GM12874 (cell line): Measurements from ENCODE around the gene KPNA4.

Source experiments
- TF ChIP-seq, protein P1 (sequence below): IDR thresholded peaks from 2 replicates; pipeline ENCODE4 v1.5.1; 2011; ENCODE audit warnings: low read depth, mild to moderate bottlenecking, control low read depth, low read length, moderate library complexity; ENCODE audit not compliant: insufficient read depth

KPNA4 gene, protein sequence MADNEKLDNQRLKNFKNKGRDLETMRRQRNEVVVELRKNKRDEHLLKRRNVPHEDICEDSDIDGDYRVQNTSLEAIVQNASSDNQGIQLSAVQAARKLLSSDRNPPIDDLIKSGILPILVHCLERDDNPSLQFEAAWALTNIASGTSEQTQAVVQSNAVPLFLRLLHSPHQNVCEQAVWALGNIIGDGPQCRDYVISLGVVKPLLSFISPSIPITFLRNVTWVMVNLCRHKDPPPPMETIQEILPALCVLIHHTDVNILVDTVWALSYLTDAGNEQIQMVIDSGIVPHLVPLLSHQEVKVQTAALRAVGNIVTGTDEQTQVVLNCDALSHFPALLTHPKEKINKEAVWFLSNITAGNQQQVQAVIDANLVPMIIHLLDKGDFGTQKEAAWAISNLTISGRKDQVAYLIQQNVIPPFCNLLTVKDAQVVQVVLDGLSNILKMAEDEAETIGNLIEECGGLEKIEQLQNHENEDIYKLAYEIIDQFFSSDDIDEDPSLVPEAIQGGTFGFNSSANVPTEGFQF

DNA sequence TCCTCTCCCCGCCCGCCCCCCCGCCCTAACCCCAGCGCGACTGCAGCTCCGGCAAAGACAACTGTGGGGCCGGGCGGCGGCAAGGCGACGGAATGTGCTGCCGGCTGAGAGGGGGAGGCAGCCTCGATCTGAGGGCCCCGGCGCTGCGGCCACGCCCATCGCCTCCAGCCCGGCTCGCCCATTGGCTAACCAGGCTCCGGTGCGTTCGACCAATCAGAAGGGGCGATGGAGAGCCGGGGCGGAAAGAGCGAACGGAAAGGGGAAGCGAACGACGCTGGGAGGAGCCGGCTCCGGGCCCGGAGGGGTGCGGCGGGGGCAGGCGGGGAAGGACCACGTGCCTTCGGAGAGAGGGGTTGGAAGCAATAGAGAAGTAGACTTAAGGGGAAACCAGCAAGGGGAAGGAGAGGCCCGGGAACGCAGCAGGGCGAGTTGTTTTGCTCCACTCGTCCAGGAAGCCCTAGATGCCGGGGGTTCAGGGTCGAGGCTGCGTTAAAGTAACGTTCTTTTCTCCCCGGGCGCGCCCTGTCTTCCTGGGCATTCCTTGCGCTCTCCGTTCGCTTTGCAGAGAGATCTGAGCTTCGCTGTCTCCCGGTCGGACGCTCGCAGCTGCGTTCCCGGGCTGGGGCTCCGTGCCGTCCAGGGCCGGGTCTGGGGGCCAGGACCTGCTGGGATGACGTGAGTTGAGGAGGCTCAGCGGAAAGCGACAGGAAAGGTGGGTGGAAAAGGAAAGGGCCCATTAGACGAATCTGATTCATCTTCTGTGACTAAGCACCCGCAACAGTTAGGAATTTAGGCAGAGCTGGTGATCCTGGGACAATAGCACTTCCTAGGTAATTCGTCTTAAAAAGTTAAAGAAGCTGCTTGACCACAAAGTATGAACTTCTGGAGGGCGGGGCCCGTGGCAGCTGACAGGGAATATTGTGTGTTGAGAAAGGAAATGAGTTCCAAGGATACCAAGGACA lies at the start of gene KPNA4:
TSS of gene KPNA4 (minus strand) at position 130 of the 962 bp plus-strand sequence. CDS start 289 bp downstream, outside the sequence.
- TF ChIP-seq, protein P1, sequence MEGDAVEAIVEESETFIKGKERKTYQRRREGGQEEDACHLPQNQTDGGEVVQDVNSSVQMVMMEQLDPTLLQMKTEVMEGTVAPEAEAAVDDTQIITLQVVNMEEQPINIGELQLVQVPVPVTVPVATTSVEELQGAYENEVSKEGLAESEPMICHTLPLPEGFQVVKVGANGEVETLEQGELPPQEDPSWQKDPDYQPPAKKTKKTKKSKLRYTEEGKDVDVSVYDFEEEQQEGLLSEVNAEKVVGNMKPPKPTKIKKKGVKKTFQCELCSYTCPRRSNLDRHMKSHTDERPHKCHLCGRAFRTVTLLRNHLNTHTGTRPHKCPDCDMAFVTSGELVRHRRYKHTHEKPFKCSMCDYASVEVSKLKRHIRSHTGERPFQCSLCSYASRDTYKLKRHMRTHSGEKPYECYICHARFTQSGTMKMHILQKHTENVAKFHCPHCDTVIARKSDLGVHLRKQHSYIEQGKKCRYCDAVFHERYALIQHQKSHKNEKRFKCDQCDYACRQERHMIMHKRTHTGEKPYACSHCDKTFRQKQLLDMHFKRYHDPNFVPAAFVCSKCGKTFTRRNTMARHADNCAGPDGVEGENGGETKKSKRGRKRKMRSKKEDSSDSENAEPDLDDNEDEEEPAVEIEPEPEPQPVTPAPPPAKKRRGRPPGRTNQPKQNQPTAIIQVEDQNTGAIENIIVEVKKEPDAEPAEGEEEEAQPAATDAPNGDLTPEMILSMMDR, result no peak

DNA sequence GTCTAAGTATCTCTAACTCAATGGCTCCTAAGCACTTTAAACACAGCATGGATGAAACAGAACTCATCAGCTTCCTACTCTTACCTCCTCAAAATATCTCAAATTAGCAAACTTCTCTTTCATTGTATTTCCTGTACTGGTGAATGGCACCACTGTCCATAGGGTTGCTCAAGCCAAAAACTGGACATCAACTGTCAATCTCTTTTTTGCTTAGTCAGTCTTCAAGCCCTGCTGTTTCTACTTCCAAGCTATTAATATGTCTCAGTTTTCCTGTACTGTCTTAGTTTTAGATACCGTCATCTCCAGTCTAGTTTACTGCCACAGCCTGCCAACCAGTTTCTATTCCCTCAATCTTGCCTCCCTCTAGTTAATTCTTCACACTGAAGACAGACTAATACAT lies 48.3 kb upstream of the KPNA4 start:
- TF ChIP-seq, protein P1, result no peak

DNA sequence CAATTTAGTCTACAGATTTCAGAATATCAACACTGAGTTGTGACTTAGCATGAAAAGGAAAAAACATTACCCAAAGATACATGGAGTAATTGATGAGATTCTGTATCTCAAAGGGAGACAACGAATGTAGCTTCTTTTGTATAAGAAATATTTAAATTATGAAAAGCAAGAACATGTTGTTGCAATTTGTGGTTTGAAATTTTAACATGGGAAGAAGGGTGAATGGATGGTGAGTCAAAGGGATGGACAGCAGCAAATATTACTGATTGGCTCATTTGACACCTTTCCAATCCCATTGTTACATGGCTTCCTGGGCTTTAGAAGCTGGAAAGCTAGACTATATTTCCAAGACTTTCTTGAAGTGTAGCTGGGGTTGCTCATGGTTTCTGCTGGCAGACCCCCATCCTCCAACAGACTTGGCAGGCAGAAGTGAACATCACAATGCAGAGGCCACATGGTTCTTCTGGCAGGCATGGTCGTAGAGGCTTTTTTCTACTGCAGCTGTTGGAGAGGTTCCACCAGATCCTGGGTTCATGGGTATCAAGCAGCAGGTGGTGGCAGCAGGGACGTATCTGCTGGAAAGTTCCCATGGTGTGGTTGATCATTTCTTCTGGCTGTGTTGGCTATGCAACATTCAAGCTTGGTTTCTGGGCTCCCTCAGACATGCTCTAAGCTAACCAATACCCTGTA lies 47.2 kb upstream of the KPNA4 start:
- TF ChIP-seq, protein P1, result no peak

DNA sequence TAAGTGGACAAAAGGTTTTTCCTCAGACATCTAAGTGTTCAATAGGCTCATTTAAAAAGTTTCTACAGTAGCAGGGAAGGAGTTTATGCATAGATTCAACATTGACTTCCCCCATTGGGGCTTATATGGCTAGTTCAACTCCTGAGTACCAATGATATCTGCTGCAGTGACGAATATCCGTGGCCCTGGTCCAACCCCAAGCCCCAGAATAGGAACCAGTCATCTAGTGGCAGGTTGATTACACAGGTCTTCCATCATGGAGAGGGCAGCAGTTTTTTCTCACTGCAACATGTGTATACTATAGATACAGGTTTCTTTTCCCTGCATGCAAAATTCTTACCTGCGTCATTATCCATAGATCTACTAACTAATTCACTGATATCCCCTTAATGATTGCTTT lies 45.8 kb upstream of the KPNA4 start:
- TF ChIP-seq, protein P1, result no peak

DNA sequence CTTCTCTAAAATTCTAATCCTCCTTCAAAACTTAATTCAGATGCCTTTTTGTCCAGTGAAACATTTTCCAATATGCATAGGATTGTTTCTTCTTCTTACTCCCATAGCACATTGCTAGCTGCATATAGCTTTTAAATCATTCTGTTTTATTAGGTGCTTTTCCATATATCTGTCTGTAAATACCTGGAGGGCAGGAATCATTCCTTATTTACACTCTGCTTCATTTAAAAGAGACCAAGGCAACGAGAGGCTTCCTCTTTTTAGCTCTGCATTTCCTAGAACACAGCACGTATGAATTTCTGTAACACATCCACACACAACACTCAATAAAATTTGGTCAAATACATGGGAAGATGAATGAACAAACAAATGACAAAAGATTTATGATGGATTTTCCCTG lies 43.5 kb upstream of the KPNA4 start:
- TF ChIP-seq, protein P1, result no peak

DNA sequence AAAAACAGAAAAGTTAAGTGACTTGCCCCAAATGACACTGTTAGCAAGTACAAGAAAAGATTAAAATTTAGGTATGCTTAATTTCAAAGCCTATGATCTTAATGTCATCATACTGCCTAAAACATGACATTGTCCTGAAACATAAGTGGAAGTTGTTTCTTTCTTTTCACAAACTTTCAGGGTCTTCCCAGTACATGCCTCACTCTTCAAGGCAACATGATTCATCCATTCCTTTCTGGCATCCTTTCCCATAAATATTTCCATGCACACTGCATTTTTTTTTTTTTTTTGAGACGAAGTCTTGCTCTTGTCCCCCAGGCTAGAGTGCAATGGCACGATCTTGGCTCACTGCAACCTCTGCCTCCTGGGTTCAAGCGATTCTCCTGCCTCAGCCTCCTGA lies 42.5 kb upstream of the KPNA4 start:
- TF ChIP-seq, protein P1, result no peak
